Measurements from ENCODE around the gene ARL8A.

GRCh38 chr1:202187041-202187671, 42.6 kb upstream of the ARL8A start:
- TF ChIP-seq CTCF (IDR thresholded peaks at IDR 0.05; ENCODE audit: low read depth, low read length, missing input control) = no peak
- no peak for TF ChIP-seq ATF3 (IDR thresholded peaks at IDR 0.05)
- no peak for TF ChIP-seq MAX (IDR thresholded peaks at IDR 0.05)
- no peak for TF ChIP-seq RAD21 (IDR thresholded peaks at IDR 0.05)
- no peak for TF ChIP-seq YY1 (IDR thresholded peaks at IDR 0.05)
- no peak for TF ChIP-seq HNF4G (IDR thresholded peaks at IDR 0.05)
- no peak for TF ChIP-seq SP1 (IDR thresholded peaks at IDR 0.05)
